GM12865 (cell line): Measurements from ENCODE around the gene CTTNBP2.

ENCODE experiments used
- DNase-seq: peaks from one replicate; pipeline ENCODE4 v3.0.0; 2010; ENCODE audit warnings: low read depth
- H3K4me3 ChIP-seq: 2 replicates; pipeline ENCODE4 v1.5.1; 2011; ENCODE audit warnings: mild to moderate bottlenecking, low read depth, low read length, control low read depth
- TF ChIP-seq, protein P1 (sequence below): IDR thresholded peaks from 2 replicates; pipeline ENCODE4 v1.5.1; 2011; ENCODE audit warnings: low read length, control low read depth, low read depth, inconsistent platforms; ENCODE audit not compliant: insufficient read depth; ENCODE audit errors: missing control alignments

CTTNBP2 gene

DNA sequence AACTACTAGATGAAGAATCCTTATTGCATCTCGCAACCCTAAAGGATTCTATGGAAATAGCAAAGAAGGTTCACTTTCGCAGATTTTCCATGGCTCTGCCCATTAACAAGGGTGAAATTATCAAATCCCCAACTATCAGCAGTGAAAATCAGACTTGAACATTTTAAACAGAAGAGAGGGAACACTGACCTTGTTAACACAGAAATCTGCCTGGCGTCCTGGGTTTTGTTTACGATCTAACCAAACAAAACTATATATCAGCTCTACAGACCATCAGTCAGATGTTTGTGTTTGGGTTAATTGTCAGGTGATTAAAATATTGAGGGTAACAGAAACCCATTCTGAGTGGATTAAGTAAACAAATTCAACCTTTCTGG lies 1.9 kb downstream of the CTTNBP2 start:
- TF ChIP-seq, protein P1, sequence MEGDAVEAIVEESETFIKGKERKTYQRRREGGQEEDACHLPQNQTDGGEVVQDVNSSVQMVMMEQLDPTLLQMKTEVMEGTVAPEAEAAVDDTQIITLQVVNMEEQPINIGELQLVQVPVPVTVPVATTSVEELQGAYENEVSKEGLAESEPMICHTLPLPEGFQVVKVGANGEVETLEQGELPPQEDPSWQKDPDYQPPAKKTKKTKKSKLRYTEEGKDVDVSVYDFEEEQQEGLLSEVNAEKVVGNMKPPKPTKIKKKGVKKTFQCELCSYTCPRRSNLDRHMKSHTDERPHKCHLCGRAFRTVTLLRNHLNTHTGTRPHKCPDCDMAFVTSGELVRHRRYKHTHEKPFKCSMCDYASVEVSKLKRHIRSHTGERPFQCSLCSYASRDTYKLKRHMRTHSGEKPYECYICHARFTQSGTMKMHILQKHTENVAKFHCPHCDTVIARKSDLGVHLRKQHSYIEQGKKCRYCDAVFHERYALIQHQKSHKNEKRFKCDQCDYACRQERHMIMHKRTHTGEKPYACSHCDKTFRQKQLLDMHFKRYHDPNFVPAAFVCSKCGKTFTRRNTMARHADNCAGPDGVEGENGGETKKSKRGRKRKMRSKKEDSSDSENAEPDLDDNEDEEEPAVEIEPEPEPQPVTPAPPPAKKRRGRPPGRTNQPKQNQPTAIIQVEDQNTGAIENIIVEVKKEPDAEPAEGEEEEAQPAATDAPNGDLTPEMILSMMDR: no peak
- no peak overlapping the region for H3K4me3 ChIP-seq
- DNase-seq: no peak

- TF ChIP-seq, protein P1: no peak
- H3K4me3 ChIP-seq: no peak overlapping the region
- no peak for DNase-seq
Observed at GRCh38 chr7:117870448-117871130, 2.7 kb downstream of the CTTNBP2 start.

- TF ChIP-seq, protein P1: no peak
- no peak for DNase-seq
- H3K4me3 ChIP-seq: no peak overlapping the region
Observed at GRCh38 chr7:117869374-117869773, 3.9 kb downstream of the CTTNBP2 start.

GRCh38 chr7:117863618-117864017 lies 9.6 kb downstream of the CTTNBP2 start:
- TF ChIP-seq, protein P1: no peak
- DNase-seq: no peak
- H3K4me3 ChIP-seq: no peak overlapping the region

- no peak overlapping the region for H3K4me3 ChIP-seq
- DNase-seq: no peak
- TF ChIP-seq, protein P1: no peak
Observed at GRCh38 chr7:117862378-117862777, 10.9 kb downstream of the CTTNBP2 start.

- DNase-seq: no peak
Observed at GRCh38 chr7:117859246-117859812, 13.9 kb downstream of the CTTNBP2 start.

GRCh38 chr7:117858712-117859111 lies 14.5 kb downstream of the CTTNBP2 start:
- H3K4me3 ChIP-seq: no peak overlapping the region
- DNase-seq: no peak
- TF ChIP-seq, protein P1: no peak

More at GRCh38 chr7:117859246-117859812, 13.9 kb downstream of the CTTNBP2 start:
- H3K4me3 ChIP-seq: no peak overlapping the region
- TF ChIP-seq, protein P1: no peak
